SK-N-SH (cell line): Measurements from ENCODE around the gene ELF5. TPM values are rescaled to one million over a fixed set of nuclear protein-coding genes. Genes with fewer than 3 reads are reported as not detected.

ENCODE experiments used
- CTCF ChIA-PET: fragments of 300-600, 350-600 bp; formaldehyde crosslinking; extraction: SDS; loops from one replicate; lab custom pipeline; 2021; lab: Yijun Ruan, JAX
- POLR2A ChIA-PET: fragments of 350-600 bp; sonication (Branson Sonifier 250); formaldehyde crosslinking; extraction: SDS; loops from one replicate; lab custom pipeline; 2020; ENCODE audit warnings: antibody characterized with exemption, inconsistent platforms; lab: Yijun Ruan, JAX
- DNase-seq: peaks from one replicate; pipeline ENCODE4 v3.0.0; 2012
- H2AFZ ChIP-seq: fragments of 200-600 bp; sonication (generic); 2 replicates; pipeline ENCODE4 v1.8.1; 2016; ENCODE audit warnings: antibody characterized with exemption, mild to moderate bottlenecking, low read depth
- H3F3A ChIP-seq: fragments of 200-600 bp; sonication (generic); replicated peaks from 2 replicates; pipeline ENCODE3; 2016; ENCODE audit warnings: antibody characterized with exemption, mild to moderate bottlenecking; ENCODE audit not compliant: insufficient read depth
- H3K27ac ChIP-seq, 2 experiments: fragments of 200-500 bp in 1 of 2; fragments of 200-600 bp in 1 of 2; sonication (Bioruptor generic) in 1 of 2; sonication (generic), shearing (Covaris generic) in 1 of 2; 2 replicates each; pipeline versions ENCODE4 v1.5.1 to v1.6.1; 2014 to 2016; ENCODE audit warnings: low read depth in 2 of 2, inconsistent platforms in 1 of 2, low read length in 1 of 2, mild to moderate bottlenecking in 1 of 2, mixed read lengths in 1 of 2
- H3K27me3 ChIP-seq: fragments of 200-600 bp; sonication (generic), shearing (Covaris generic); 2 replicates; pipeline ENCODE4 v1.6.1; 2016; ENCODE audit warnings: mixed run types; ENCODE audit not compliant: insufficient read depth
- H3K36me3 ChIP-seq, 2 experiments: fragments of 200-500 bp in 1 of 2; fragments of 200-600 bp in 1 of 2; sonication (Bioruptor generic) in 1 of 2; sonication (generic) in 1 of 2; replicated peaks in 1 of 2; 2 replicates each; pipeline versions ENCODE3 to v1.5.1; 2014 to 2016; ENCODE audit warnings: low read length in 1 of 2, mild to moderate bottlenecking in 1 of 2; ENCODE audit not compliant: insufficient read depth in 2 of 2, control insufficient read depth in 1 of 2
- H3K4me1 ChIP-seq, 2 experiments: fragments of 200-500 bp in 1 of 2; fragments of 200-600 bp in 1 of 2; sonication (Bioruptor generic) in 1 of 2; sonication (generic), shearing (Covaris generic) in 1 of 2; 2 replicates each; pipeline versions ENCODE4 v1.5.1 to v1.6.1; 2014 to 2016; ENCODE audit warnings: low read depth in 1 of 2, low read length in 1 of 2, mixed run types in 1 of 2; ENCODE audit not compliant: insufficient read depth in 2 of 2, control insufficient read depth in 1 of 2
- H3K4me2 ChIP-seq: fragments of 200-600 bp; sonication (generic), shearing (Covaris generic); 2 replicates; pipeline ENCODE4 v1.6.1; 2017; ENCODE audit warnings: mixed run types
- H3K4me3 ChIP-seq, 2 experiments: fragments of 200-500 bp in 1 of 2; fragments of 200-600 bp in 1 of 2; sonication (Bioruptor generic) in 1 of 2; sonication (generic), shearing (Covaris generic) in 1 of 2; 2 replicates each; pipeline versions ENCODE4 v1.5.1 to v1.8.1; 2014 to 2016; ENCODE audit warnings: low read depth in 2 of 2, inconsistent platforms in 1 of 2, low read length in 1 of 2, mild to moderate bottlenecking in 1 of 2, mixed read lengths in 1 of 2, moderate library complexity in 1 of 2
- H3K79me2 ChIP-seq: fragments of 200-600 bp; sonication (generic); 2 replicates; pipeline ENCODE4 v1.8.1; 2017; ENCODE audit warnings: mild to moderate bottlenecking; ENCODE audit not compliant: insufficient read depth
- H3K9ac ChIP-seq: fragments of 200-600 bp; sonication (generic); 2 replicates; pipeline ENCODE4 v1.6.1; 2017; ENCODE audit warnings: mixed run types
- H3K9me2 ChIP-seq: fragments of 200-600 bp; sonication (generic); 2 replicates; pipeline ENCODE4 v1.6.1; 2017; ENCODE audit warnings: mixed run types
- H3K9me3 ChIP-seq: fragments of 200-600 bp; sonication (generic); 2 replicates; pipeline ENCODE4 v1.6.1; 2017; ENCODE audit warnings: mixed run types, mild to moderate bottlenecking, moderate library complexity
- H4K20me1 ChIP-seq: fragments of 200-600 bp; sonication (generic); 2 replicates; pipeline ENCODE4 v1.6.1; 2017; ENCODE audit warnings: mild to moderate bottlenecking, mixed run types; ENCODE audit not compliant: insufficient read depth
- ELF1 ChIP-seq: IDR thresholded peaks from 2 replicates; pipeline ENCODE4 v1.4.0; 2012
- EP300 ChIP-seq, 2 experiments: IDR thresholded peaks; 2 replicates each; pipeline versions ENCODE4 v1.4.0 to v1.6.1; 2012; ENCODE audit warnings: borderline replicate concordance in 1 of 2, low read depth in 1 of 2, low read length in 1 of 2
- EZH2phosphoT487 ChIP-seq: fragments of 200-600 bp; sonication (generic); IDR thresholded peaks from 2 replicates; pipeline ENCODE4 v1.6.1; 2017; ENCODE audit warnings: low read depth, mixed run types, mild to moderate bottlenecking, antibody characterized with exemption, moderate library complexity, borderline replicate concordance
- FOSL2 ChIP-seq: IDR thresholded peaks from 2 replicates; pipeline ENCODE4 v1.4.0; 2012; ENCODE audit warnings: low read depth, mild to moderate bottlenecking, moderate library complexity, borderline replicate concordance
- GABPA ChIP-seq: IDR thresholded peaks from 2 replicates; pipeline ENCODE4 v1.4.0; 2012; ENCODE audit warnings: low read depth, mild to moderate bottlenecking
- GATA2 ChIP-seq: sonication (generic); formaldehyde crosslinking; IDR thresholded peaks from 2 replicates; pipeline ENCODE4 v1.5.0; 2020; ENCODE audit warnings: mild to moderate bottlenecking, missing genetic modification reagents
- JUND ChIP-seq: IDR thresholded peaks from 2 replicates; pipeline ENCODE4 v1.4.0; 2012
- MXI1 ChIP-seq: IDR thresholded peaks from 2 replicates; pipeline ENCODE4 v1.6.1; 2012; ENCODE audit warnings: mild to moderate bottlenecking, low read depth, low read length, improper control_type of control experiment
- NRF1 ChIP-seq: IDR thresholded peaks from 2 replicates; pipeline ENCODE4 v1.6.1; 2012; ENCODE audit warnings: low read depth, mild to moderate bottlenecking, low read length
- RFX5 ChIP-seq: IDR thresholded peaks from 2 replicates; pipeline ENCODE4 v1.6.1; 2012; ENCODE audit warnings: mild to moderate bottlenecking, improper control_type of control experiment, low read length
- SMC3 ChIP-seq: IDR thresholded peaks from 2 replicates; pipeline ENCODE4 v1.6.1; 2012; ENCODE audit warnings: low read depth, low read length, improper control_type of control experiment
- YY1 ChIP-seq: IDR thresholded peaks from 2 replicates; pipeline ENCODE4 v1.4.0; 2012; ENCODE audit warnings: low read depth, mild to moderate bottlenecking
- WGBS: methylation state at CpG from one replicate; pipeline ENCODE4 v1.1.6; 2017; ENCODE audit warnings: low lambda C conversion rate; 5-methylcytosine and 5-hydroxymethylcytosine counted together
- polyA plus RNA-seq, 3 experiments: library from polyadenylated mRNA; depleted of rRNA; stranded (reverse); fragments of >200 nt; gene quantifications; 2 replicates each; pipeline ENCODE4 v1.2.3, GENCODE V29; 2012
- TF ChIP-seq, protein P1 (sequence below): IDR thresholded peaks from 2 replicates; pipeline ENCODE4 v1.6.1; 2012; ENCODE audit warnings: mild to moderate bottlenecking, low read depth, low read length, moderate library complexity
- TF ChIP-seq, protein P2 (sequence below): IDR thresholded peaks from 2 replicates; pipeline ENCODE4 v1.4.0; 2012; ENCODE audit warnings: low read depth, borderline replicate concordance

Gene ELF5
- polyA plus RNA-seq, 1 of the 3 experiments (the other 2 are of a cell fraction): not detected

DNA sequence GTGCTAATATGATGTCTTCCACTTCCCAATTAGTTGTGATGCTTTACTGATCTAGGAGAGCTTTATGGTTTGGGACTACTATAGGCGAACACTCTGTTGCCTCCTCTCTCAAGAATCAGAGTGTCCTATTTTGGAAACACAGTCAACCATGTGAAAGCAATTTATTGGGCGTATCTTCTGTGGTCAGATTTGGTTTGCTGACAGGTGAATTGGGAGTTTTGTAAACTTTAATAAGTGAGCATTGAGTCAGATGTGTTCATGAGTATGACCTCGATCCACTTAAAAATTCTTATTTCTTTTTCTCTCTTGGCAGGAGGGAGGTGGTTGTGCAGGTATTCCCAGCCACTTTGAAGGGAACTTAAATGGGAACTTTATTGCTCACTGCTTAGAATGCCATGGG, 70.5 kb downstream of the ELF5 start:
- DNase-seq: no peak
- CTCF ChIA-PET: interaction anchor here (1.0 to 1.4 kb wide), 2 partner anchors 77 to 269 kb away, joined by 3 to 5 read pairs; no protein-coding TSS in a partner anchor

DNA sequence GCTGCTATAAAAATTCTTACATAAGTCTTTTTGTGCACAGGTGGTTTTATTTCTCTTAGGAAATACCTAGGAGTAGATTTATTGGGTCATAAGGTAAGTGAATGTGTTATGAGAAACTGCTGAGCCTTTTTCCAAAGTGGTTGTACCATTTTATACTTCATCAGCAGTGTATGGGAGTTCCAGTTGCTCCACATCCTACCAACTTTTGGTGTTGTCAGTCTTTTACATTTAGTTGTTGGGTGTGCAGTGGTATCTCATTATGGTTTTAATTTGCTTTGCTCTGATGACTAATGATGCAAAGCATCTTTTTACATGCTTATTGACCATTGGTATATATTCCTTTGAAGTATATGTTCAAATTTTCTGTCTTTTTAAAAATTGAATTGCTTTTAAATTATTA, 71.8 kb downstream of the ELF5 start:
- H3K4me2 ChIP-seq: no peak overlapping the region
- H3K9me2 ChIP-seq: no peaks in the 10 kb centered on the region
- no peak overlapping the region for H3K4me3 ChIP-seq
- no peak overlapping the region for H3K27ac ChIP-seq
- H3K27me3 ChIP-seq: no peaks in the 10 kb centered on the region
- peaks cover 45% of the 10 kb centered on the region for H3K79me2 ChIP-seq
- ChIA-PET CTCF (interaction anchor here (0.9 to 2.1 kb wide), 2 partner anchors 51 to 75 kb away, joined by 4 to 7 read pairs; no protein-coding TSS in a partner anchor), POLR2A (no interaction called here)
- DNase-seq: no peak
- no peaks in the 10 kb centered on the region for H3K9me3 ChIP-seq
- H3F3A ChIP-seq: no peaks in the 10 kb centered on the region
- TF ChIP-seq EZH2phosphoT487 (no peak), SMC3 (no peak), EP300 (IDR thresholded peaks at IDR 0.05; ENCODE audit: borderline replicate concordance in 1 of 2, low read depth in 1 of 2, low read length in 1 of 2) (no peak), GATA2 (CRISPR knock-in tag) (no peak), MXI1 (no peak), RFX5 (no peak), ELF1 (no peak), FOSL2 (no peak), GABPA (no peak)
- TF ChIP-seq, protein P1, sequence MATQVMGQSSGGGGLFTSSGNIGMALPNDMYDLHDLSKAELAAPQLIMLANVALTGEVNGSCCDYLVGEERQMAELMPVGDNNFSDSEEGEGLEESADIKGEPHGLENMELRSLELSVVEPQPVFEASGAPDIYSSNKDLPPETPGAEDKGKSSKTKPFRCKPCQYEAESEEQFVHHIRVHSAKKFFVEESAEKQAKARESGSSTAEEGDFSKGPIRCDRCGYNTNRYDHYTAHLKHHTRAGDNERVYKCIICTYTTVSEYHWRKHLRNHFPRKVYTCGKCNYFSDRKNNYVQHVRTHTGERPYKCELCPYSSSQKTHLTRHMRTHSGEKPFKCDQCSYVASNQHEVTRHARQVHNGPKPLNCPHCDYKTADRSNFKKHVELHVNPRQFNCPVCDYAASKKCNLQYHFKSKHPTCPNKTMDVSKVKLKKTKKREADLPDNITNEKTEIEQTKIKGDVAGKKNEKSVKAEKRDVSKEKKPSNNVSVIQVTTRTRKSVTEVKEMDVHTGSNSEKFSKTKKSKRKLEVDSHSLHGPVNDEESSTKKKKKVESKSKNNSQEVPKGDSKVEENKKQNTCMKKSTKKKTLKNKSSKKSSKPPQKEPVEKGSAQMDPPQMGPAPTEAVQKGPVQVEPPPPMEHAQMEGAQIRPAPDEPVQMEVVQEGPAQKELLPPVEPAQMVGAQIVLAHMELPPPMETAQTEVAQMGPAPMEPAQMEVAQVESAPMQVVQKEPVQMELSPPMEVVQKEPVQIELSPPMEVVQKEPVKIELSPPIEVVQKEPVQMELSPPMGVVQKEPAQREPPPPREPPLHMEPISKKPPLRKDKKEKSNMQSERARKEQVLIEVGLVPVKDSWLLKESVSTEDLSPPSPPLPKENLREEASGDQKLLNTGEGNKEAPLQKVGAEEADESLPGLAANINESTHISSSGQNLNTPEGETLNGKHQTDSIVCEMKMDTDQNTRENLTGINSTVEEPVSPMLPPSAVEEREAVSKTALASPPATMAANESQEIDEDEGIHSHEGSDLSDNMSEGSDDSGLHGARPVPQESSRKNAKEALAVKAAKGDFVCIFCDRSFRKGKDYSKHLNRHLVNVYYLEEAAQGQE: no peak
- no peaks in the 10 kb centered on the region for H4K20me1 ChIP-seq
- H3K9ac ChIP-seq: no peak overlapping the region
- peaks cover 9 to 15% of the 10 kb centered on the region in 2 experiments; a peak in 3 of 4 replicates for H3K4me1 ChIP-seq
- H2AFZ ChIP-seq: no peak overlapping the region
- no peaks in the 10 kb centered on the region for H3K36me3 ChIP-seq

More for the DNA sequence above, 70.5 kb downstream of the ELF5 start:
- peaks cover 9 to 15% of the 10 kb centered on the region in 2 experiments; a peak in 3 of 4 replicates for H3K4me1 ChIP-seq
- no peaks in the 10 kb centered on the region for H3K36me3 ChIP-seq
- H3K9ac ChIP-seq: no peak overlapping the region
- H3K9me2 ChIP-seq: no peaks in the 10 kb centered on the region
- no peak overlapping the region for H3K27ac ChIP-seq
- H3K4me3 ChIP-seq: no peak overlapping the region
- H3F3A ChIP-seq: no peaks in the 10 kb centered on the region
- no peak overlapping the region for H3K4me2 ChIP-seq
- TF ChIP-seq YY1 (no peak), RFX5 (no peak), JUND (no peak), NRF1 (no peak)
- TF ChIP-seq, protein P2, sequence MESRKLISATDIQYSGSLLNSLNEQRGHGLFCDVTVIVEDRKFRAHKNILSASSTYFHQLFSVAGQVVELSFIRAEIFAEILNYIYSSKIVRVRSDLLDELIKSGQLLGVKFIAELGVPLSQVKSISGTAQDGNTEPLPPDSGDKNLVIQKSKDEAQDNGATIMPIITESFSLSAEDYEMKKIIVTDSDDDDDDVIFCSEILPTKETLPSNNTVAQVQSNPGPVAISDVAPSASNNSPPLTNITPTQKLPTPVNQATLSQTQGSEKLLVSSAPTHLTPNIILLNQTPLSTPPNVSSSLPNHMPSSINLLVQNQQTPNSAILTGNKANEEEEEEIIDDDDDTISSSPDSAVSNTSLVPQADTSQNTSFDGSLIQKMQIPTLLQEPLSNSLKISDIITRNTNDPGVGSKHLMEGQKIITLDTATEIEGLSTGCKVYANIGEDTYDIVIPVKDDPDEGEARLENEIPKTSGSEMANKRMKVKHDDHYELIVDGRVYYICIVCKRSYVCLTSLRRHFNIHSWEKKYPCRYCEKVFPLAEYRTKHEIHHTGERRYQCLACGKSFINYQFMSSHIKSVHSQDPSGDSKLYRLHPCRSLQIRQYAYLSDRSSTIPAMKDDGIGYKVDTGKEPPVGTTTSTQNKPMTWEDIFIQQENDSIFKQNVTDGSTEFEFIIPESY: no peak
- H2AFZ ChIP-seq: no peak overlapping the region
- POLR2A ChIA-PET: interaction anchor here (0.6 kb wide), 1 partner anchor 1165 kb away, joined by 3 read pairs; no protein-coding TSS in a partner anchor
- no peaks in the 10 kb centered on the region for H3K27me3 ChIP-seq
- no peaks in the 10 kb centered on the region for H4K20me1 ChIP-seq
- 95% methylated on average over 3 of the region's 3 CpGs for WGBS
- peaks cover 45% of the 10 kb centered on the region for H3K79me2 ChIP-seq
- H3K9me3 ChIP-seq: no peaks in the 10 kb centered on the region
